NCI-H82 (cell line): ENCODE results near the gene CLSTN1.

ENCODE experiments used
- DNase-seq: peaks from one replicate; lab custom pipeline; 2025; lab: John Stamatoyannopoulos, UW

CLSTN1 gene

GRCh38 chr1:9680828-9681227 is 142.9 kb downstream of the CLSTN1 start:
- no peak for DNase-seq

DNA sequence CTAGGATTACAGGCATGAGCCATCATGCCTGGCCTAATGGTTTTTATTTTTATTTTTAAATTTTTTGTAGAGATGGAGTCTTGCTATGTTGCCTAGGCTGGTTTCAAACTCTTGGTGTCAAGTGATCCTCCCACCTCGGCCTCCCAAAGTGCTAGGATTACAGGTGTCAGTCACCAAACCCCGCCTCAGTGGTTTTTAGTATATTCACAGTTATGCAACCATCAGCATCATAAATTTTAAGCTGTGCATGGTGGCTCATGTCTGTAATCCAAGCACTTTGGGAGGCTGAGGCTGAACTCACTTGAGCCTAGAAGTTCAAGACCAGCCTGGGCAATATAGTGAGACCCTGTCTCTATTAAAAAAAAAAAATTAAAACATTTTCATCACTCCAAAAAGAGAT is 143.7 kb downstream of the CLSTN1 start:
- DNase-seq, result no peak
